ENCODE results near the gene LRRC37B.
"Not testable (repeated sequence)": the region's sequence is repeated elsewhere in the genome, so short reads cannot be mapped to it uniquely, and the experiment has no call there.

DNA sequence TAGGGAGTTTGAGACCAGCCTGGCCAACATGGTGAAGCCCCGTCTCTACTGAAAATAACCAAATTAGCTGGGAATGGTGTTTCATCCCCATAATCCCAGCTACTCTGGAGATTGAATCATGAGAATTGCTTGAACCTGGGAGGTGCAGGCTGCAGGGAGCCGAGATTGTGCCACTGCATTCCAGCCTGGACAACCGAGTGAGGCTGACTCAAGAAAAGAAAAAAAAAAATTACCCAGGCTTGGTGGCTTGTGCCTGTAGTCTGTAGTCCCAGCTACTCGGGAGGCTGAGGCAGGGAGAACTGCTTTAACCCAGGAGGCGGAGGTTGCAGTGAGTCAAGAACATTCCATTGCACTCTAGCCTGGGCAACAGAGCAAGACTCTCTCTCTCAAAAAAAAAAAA lies 36.8 kb upstream of the LRRC37B start:
- not testable (repeated sequence) for TF ChIP-seq CTCF (IDR thresholded peaks at IDR 0.05; ENCODE audit: low read depth, low read length, poor library complexity, severe bottlenecking); EZH2phosphoT487 (IDR thresholded peaks at IDR 0.05; ENCODE audit: borderline replicate concordance, low read length)

Measured in DOHH2 (cell line).